ENCODE measurements around the gene RASSF5.

The RASSF5 gene

GRCh38 chr1:206637605-206638004 lies 130.3 kb downstream of the RASSF5 start:
- DNase-seq, result no peak

Data from C1 segment of cervical spinal cord (tissue), 14 donors.